ENCODE data around the gene PALM3. TPM values are rescaled to one million over a fixed set of nuclear protein-coding genes. Genes with fewer than 3 reads are reported as not detected.

The PALM3 gene
- total RNA-seq, 1 donor from 2014 or later: not detected

GRCh38 chr19:14080887-14081796 lies 19.3 kb upstream of the PALM3 start:
- Histone ChIP-seq H3K4me3 (ENCODE audit: low read length in 3 of 3) (peak overlapping the region; percentile 91 to 94 (median 94)), H3K27ac (ENCODE audit: low read depth, low read length) (peak overlapping the region; percentile 93), H3K4me1 (ENCODE audit: control insufficient read depth in 3 of 3, insufficient read depth in 3 of 3, low read length in 3 of 3) (peaks cover 13 to 21% (median 13%) of the 10 kb centered on the region in 3 donors), H3K27me3 (ENCODE audit: control insufficient read depth in 3 of 3, insufficient read depth in 3 of 3, low read length in 3 of 3) (no peaks in the 10 kb centered on the region), H3K9ac (ENCODE audit: low read depth in 1 of 3, low read length in 3 of 3) (peak overlapping the region; percentile 90 to 97 (median 97)), H3K9me3 (ENCODE audit: control insufficient read depth in 3 of 3, low read length in 3 of 3) (no peaks in the 10 kb centered on the region), H3K36me3 (ENCODE audit: control insufficient read depth in 3 of 3, insufficient read depth in 3 of 3, low read length in 3 of 3) (no peaks in the 10 kb centered on the region)

DNA sequence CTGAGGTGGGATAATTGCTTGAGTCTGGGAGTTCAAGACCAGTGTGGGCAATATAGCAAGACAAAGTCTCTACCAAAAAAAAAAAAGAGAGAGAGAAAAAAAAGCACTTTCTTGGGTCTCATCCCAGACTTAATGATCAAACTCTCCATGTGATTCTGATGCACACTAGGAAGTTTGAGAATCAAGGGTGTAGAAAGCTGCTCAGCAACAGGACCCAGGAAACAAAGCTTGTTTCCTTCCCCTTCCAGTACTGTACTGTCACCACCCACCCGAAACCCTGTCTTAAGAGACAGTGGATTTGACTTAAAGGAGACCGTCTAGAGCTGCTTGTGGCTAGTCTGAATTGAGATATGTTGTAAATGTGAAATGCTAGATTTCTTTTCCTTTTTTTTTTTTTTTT lies 16.5 kb upstream of the PALM3 start:
- Histone ChIP-seq H3K4me1 (ENCODE audit: control insufficient read depth in 3 of 3, insufficient read depth in 3 of 3, low read length in 3 of 3) (peaks cover 28 to 41% (median 29%) of the 10 kb centered on the region in 3 donors), H3K36me3 (ENCODE audit: control insufficient read depth in 3 of 3, insufficient read depth in 3 of 3, low read length in 3 of 3) (no peaks in the 10 kb centered on the region), H3K4me3 (ENCODE audit: low read length in 3 of 3) (no peak overlapping the region), H3K9ac (ENCODE audit: low read depth in 1 of 3, low read length in 3 of 3) (no peak overlapping the region), H3K27me3 (ENCODE audit: control insufficient read depth in 3 of 3, insufficient read depth in 3 of 3, low read length in 3 of 3) (no peaks in the 10 kb centered on the region), H3K27ac (ENCODE audit: low read depth, low read length) (no peak overlapping the region), H3K9me3 (ENCODE audit: control insufficient read depth in 3 of 3, low read length in 3 of 3) (no peaks in the 10 kb centered on the region)

DNA sequence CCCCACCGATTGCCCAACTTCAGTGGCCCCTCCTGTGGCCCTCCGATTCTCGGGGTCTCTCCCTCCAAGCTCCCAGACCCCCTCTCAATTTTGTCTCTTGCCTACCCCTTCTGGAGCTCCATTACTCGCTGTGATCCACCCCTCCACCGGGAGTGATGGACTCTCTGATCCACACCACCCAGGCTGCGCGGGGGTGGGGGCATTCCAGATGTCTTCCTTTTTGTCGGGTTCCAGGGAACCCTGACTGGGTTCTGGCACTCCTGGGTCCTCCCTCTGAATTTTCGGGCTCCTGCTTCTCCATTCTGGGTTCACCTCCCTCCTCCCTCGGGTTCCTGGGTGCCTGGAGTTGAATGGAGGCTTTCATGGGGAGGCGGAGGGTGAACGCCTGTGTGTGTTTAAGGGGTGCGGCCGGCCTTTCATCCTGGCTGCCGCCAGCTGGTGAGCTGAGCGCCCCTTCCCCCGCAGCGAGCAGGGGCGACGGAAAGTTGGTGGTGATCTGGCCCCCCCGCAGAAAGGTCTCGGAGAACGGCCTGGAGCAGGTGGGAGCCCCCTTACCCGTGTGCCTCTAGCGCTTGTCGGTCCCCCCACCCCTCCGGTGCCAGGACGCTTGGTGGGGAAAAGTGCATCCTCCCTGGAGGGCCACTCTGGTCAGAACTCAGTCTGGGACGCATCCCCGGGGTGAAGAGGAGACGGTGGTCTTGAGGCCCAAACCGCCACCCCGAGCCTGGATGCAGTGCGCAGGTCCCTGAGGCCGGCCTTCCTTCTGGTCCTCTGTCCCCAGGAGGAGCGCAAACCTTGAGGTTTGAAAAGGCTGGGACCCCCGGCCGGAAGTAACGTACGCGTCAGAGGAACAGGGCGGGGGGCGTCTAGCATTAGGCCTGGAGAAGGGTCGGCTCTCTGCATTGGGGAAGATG lies 12.3 kb upstream of the PALM3 start:
- peak overlapping the region; percentile 83 to 84 (median 83) for H3K4me3 ChIP-seq (ENCODE audit: low read length in 3 of 3)
- H3K27ac ChIP-seq (ENCODE audit: low read depth, low read length): peak overlapping the region; percentile 81
- H3K9ac ChIP-seq (ENCODE audit: low read depth in 1 of 3, low read length in 3 of 3): peak overlapping the region; percentile 88 to 89 (median 89)
- no peaks in the 10 kb centered on the region for H3K27me3 ChIP-seq (ENCODE audit: control insufficient read depth in 3 of 3, insufficient read depth in 3 of 3, low read length in 3 of 3)
- H3K36me3 ChIP-seq (ENCODE audit: control insufficient read depth in 3 of 3, insufficient read depth in 3 of 3, low read length in 3 of 3): no peaks in the 10 kb centered on the region
- no peaks in the 10 kb centered on the region for H3K9me3 ChIP-seq (ENCODE audit: control insufficient read depth in 3 of 3, low read length in 3 of 3)
- H3K4me1 ChIP-seq (ENCODE audit: control insufficient read depth in 3 of 3, insufficient read depth in 3 of 3, low read length in 3 of 3): peaks cover 27 to 35% (median 32%) of the 10 kb centered on the region in 3 donors

GRCh38 chr19:14073261-14073924 lies 11.5 kb upstream of the PALM3 start:
- no peaks in the 10 kb centered on the region for H3K36me3 ChIP-seq (ENCODE audit: control insufficient read depth in 3 of 3, insufficient read depth in 3 of 3, low read length in 3 of 3)
- H3K4me1 ChIP-seq (ENCODE audit: control insufficient read depth in 3 of 3, insufficient read depth in 3 of 3, low read length in 3 of 3): peaks cover 27 to 35% (median 32%) of the 10 kb centered on the region in 3 donors
- peak overlapping the region; percentile 88 to 89 (median 89) for H3K9ac ChIP-seq (ENCODE audit: low read depth in 1 of 3, low read length in 3 of 3)
- H3K9me3 ChIP-seq (ENCODE audit: control insufficient read depth in 3 of 3, low read length in 3 of 3): no peaks in the 10 kb centered on the region
- H3K27me3 ChIP-seq (ENCODE audit: control insufficient read depth in 3 of 3, insufficient read depth in 3 of 3, low read length in 3 of 3): no peaks in the 10 kb centered on the region
- peak overlapping the region; percentile 83 to 84 (median 83) for H3K4me3 ChIP-seq (ENCODE audit: low read length in 3 of 3)
- peak overlapping the region; percentile 83 for H3K27ac ChIP-seq (ENCODE audit: low read depth, low read length)

GRCh38 chr19:14072535-14073260 lies 10.8 kb upstream of the PALM3 start, which contains the start of gene MISP3:
MISP3 (plus strand) TSS chr19:14072786; CDS start chr19:14073310, 524 bp downstream.
- peak within 1 kb of the TSS; percentile 83 to 84 (median 83) for H3K4me3 ChIP-seq (ENCODE audit: low read length in 3 of 3)
- peak within 1 kb of the TSS; percentile 83 for H3K27ac ChIP-seq (ENCODE audit: low read depth, low read length)
- peaks cover 27 to 35% (median 32%) of the 10 kb centered on the region in 3 donors for H3K4me1 ChIP-seq (ENCODE audit: control insufficient read depth in 3 of 3, insufficient read depth in 3 of 3, low read length in 3 of 3)
- no peaks in the 10 kb centered on the region for H3K36me3 ChIP-seq (ENCODE audit: control insufficient read depth in 3 of 3, insufficient read depth in 3 of 3, low read length in 3 of 3)
- H3K9ac ChIP-seq (ENCODE audit: low read depth in 1 of 3, low read length in 3 of 3): peak within 1 kb of the TSS; percentile 88 to 89 (median 89)
- H3K9me3 ChIP-seq (ENCODE audit: control insufficient read depth in 3 of 3, low read length in 3 of 3): no peaks in the 10 kb centered on the region
- no peaks in the 10 kb centered on the region for H3K27me3 ChIP-seq (ENCODE audit: control insufficient read depth in 3 of 3, insufficient read depth in 3 of 3, low read length in 3 of 3)

GRCh38 chr19:14070268-14071050 lies 8.6 kb upstream of the PALM3 start:
- Histone ChIP-seq H3K4me1 (ENCODE audit: control insufficient read depth in 3 of 3, insufficient read depth in 3 of 3, low read length in 3 of 3) (peaks cover 25 to 34% (median 32%) of the 10 kb centered on the region in 3 donors), H3K4me3 (ENCODE audit: low read length in 3 of 3) (no peak overlapping the region), H3K9ac (ENCODE audit: low read depth in 1 of 3, low read length in 3 of 3) (no peak overlapping the region), H3K36me3 (ENCODE audit: control insufficient read depth in 3 of 3, insufficient read depth in 3 of 3, low read length in 3 of 3) (no peaks in the 10 kb centered on the region), H3K27me3 (ENCODE audit: control insufficient read depth in 3 of 3, insufficient read depth in 3 of 3, low read length in 3 of 3) (no peaks in the 10 kb centered on the region), H3K9me3 (ENCODE audit: control insufficient read depth in 3 of 3, low read length in 3 of 3) (no peaks in the 10 kb centered on the region), H3K27ac (ENCODE audit: low read depth, low read length) (no peak overlapping the region)

GRCh38 chr19:14066134-14066533 lies 4.3 kb upstream of the PALM3 start:
- Histone ChIP-seq H3K27ac (ENCODE audit: low read depth, low read length) (no peak overlapping the region), H3K4me3 (ENCODE audit: low read length in 3 of 3) (no peak overlapping the region), H3K27me3 (ENCODE audit: control insufficient read depth in 3 of 3, insufficient read depth in 3 of 3, low read length in 3 of 3) (peaks cover 4 to 10% (median 4%) of the 10 kb centered on the region in 3 donors), H3K9ac (ENCODE audit: low read depth in 1 of 3, low read length in 3 of 3) (no peak overlapping the region), H3K36me3 (ENCODE audit: control insufficient read depth in 3 of 3, insufficient read depth in 3 of 3, low read length in 3 of 3) (no peaks in the 10 kb centered on the region), H3K4me1 (ENCODE audit: control insufficient read depth in 3 of 3, insufficient read depth in 3 of 3, low read length in 3 of 3) (no peaks in the 10 kb centered on the region), H3K9me3 (ENCODE audit: control insufficient read depth in 3 of 3, low read length in 3 of 3) (no peaks in the 10 kb centered on the region)

GRCh38 chr19:14063105-14063504 lies 1.2 kb upstream of the PALM3 start:
- Histone ChIP-seq H3K36me3 (ENCODE audit: control insufficient read depth in 3 of 3, insufficient read depth in 3 of 3, low read length in 3 of 3) (no peaks in the 10 kb centered on the region), H3K4me3 (ENCODE audit: low read length in 3 of 3) (no peak overlapping the region), H3K9ac (ENCODE audit: low read depth in 1 of 3, low read length in 3 of 3) (no peak overlapping the region), H3K4me1 (ENCODE audit: control insufficient read depth in 3 of 3, insufficient read depth in 3 of 3, low read length in 3 of 3) (peaks cover 0 to 3% (median 0%) of the 10 kb centered on the region in 3 donors), H3K9me3 (ENCODE audit: control insufficient read depth in 3 of 3, low read length in 3 of 3) (no peaks in the 10 kb centered on the region), H3K27me3 (ENCODE audit: control insufficient read depth in 3 of 3, insufficient read depth in 3 of 3, low read length in 3 of 3) (peaks cover 31 to 37% (median 32%) of the 10 kb centered on the region in 3 donors), H3K27ac (ENCODE audit: low read depth, low read length) (no peak overlapping the region)

Measured in skeletal muscle tissue (tissue), 4 donors.